ENCODE data around the gene KIF21A. TPM values are rescaled to one million over a fixed set of nuclear protein-coding genes. Genes with fewer than 3 reads are reported as not detected.

Gene KIF21A
- total RNA-seq, 1 experiment from 2014 or later, result 29.1 TPM

GRCh38 chr12:39392154-39392925 lies 50.6 kb downstream of the KIF21A start:
- DNase-seq (ENCODE audit: low read depth, low spot score) (no peak), ATAC-seq (no peak)
- Histone ChIP-seq H3K9me3 (ENCODE audit: control insufficient read depth in 1 of 2, insufficient read depth in 1 of 2, low read depth in 1 of 2, low read length in 2 of 2) (no peaks in the 10 kb centered on the region), H3K9ac (ENCODE audit: low read length) (no peak overlapping the region), H3K36me3 (ENCODE audit: control insufficient read depth in 1 of 2, insufficient read depth in 2 of 2, low read length in 2 of 2) (no peaks in the 10 kb centered on the region), H2AFZ (ENCODE audit: low read depth, low read length, poor library complexity, severe bottlenecking) (no peak overlapping the region), H3K27ac (ENCODE audit: low read depth, low read length) (no peak overlapping the region), H3K9me2 (ENCODE audit: insufficient read depth) (no peaks in the 10 kb centered on the region), H3K4me3 (replicated peaks in 1 of 2; ENCODE audit: low read depth in 1 of 2, low read length in 2 of 2) (no peak overlapping the region), H3K4me2 (ENCODE audit: low read length) (no peak overlapping the region), H3K4me1 (ENCODE audit: control insufficient read depth in 1 of 2, insufficient read depth in 2 of 2, low read length in 2 of 2) (no peaks in the 10 kb centered on the region), H3K79me2 (ENCODE audit: insufficient read depth, low read length) (0 out of 2 replicates have a peak, but pooled peaks cover 3% of the 10 kb centered on the region), H4K20me1 (ENCODE audit: insufficient read depth) (no peaks in the 10 kb centered on the region), H3K27me3 (ENCODE audit: insufficient read depth, low read length) (no peaks in the 10 kb centered on the region)
- ChIA-PET RAD21 (ENCODE audit: low non-redundant PET in 1 of 2, low total read pairs in 2 of 2, uncharacterized antibody in 2 of 2, unreplicated experiment in 2 of 2) (no interaction called here), POLR2A (no interaction called here), CTCF (no interaction called here)
- no TSS peak for BruUV-seq (replicated peaks)
- no peak for TF ChIP-seq MAX (IDR thresholded peaks at IDR 0.05)
- no peak for TF ChIP-seq SRF (IDR thresholded peaks at IDR 0.05; ENCODE audit: low read depth)
- TF ChIP-seq TCF7L2 (IDR thresholded peaks at IDR 0.05; ENCODE audit: borderline replicate concordance, extremely low read depth, insufficient read depth, insufficient read length), result no peak
- TF ChIP-seq ATF3 (IDR thresholded peaks at IDR 0.05), result no peak
- TF ChIP-seq YY1 (IDR thresholded peaks at IDR 0.05; ENCODE audit: extremely low read depth, insufficient replicate concordance, low read depth, low read length), result no peak
- no peak for TF ChIP-seq ZFX (IDR thresholded peaks at IDR 0.05)
- TF ChIP-seq EGR1 (IDR thresholded peaks at IDR 0.05; ENCODE audit: low read depth), result no peak
- intact Hi-C loops (cut with micrococcal nuclease), result no loop called here

- no peaks in the 10 kb centered on the region for H3K79me2 ChIP-seq (ENCODE audit: insufficient read depth, low read length)
- CTCF ChIA-PET, result no interaction called here
- no peaks in the 10 kb centered on the region for H3K9me3 ChIP-seq (ENCODE audit: control insufficient read depth in 1 of 2, insufficient read depth in 1 of 2, low read depth in 1 of 2, low read length in 2 of 2)
- no peak overlapping the region for H3K4me3 ChIP-seq (replicated peaks in 1 of 2; ENCODE audit: low read depth in 1 of 2, low read length in 2 of 2)
- DNase-seq (ENCODE audit: low read depth, low spot score), result no peak
- no peak overlapping the region for H3K27ac ChIP-seq (ENCODE audit: low read depth, low read length)
- no peaks in the 10 kb centered on the region for H3K36me3 ChIP-seq (ENCODE audit: control insufficient read depth in 1 of 2, insufficient read depth in 2 of 2, low read length in 2 of 2)
- no peak for TF ChIP-seq ZBTB33 (IDR thresholded peaks at IDR 0.05; ENCODE audit: extremely low read depth, insufficient replicate concordance, low read length)
- no peak for TF ChIP-seq TCF7L2 (IDR thresholded peaks at IDR 0.05; ENCODE audit: borderline replicate concordance, extremely low read depth, insufficient read depth, insufficient read length)
- no peak for TF ChIP-seq EGR1 (IDR thresholded peaks at IDR 0.05; ENCODE audit: low read depth)
- TF ChIP-seq POLR2A (IDR thresholded peaks at IDR 0.05; ENCODE audit: borderline replicate concordance, extremely low read depth, insufficient read depth, insufficient read length), result no peak
- no peak for TF ChIP-seq SIN3A (IDR thresholded peaks at IDR 0.05; ENCODE audit: low read depth)
- TF ChIP-seq RAD21 (IDR thresholded peaks at IDR 0.05; ENCODE audit: low read depth), result no peak
- no peak for TF ChIP-seq YY1 (IDR thresholded peaks at IDR 0.05; ENCODE audit: extremely low read depth, insufficient replicate concordance, low read depth, low read length)
- TF ChIP-seq ZFX (IDR thresholded peaks at IDR 0.05), result no peak
- TF ChIP-seq ATF3 (IDR thresholded peaks at IDR 0.05), result no peak
- RAD21 ChIA-PET (ENCODE audit: low non-redundant PET in 1 of 2, low total read pairs in 2 of 2, uncharacterized antibody in 2 of 2, unreplicated experiment in 2 of 2), result no interaction called here
- POLR2A ChIA-PET, result no interaction called here
- intact Hi-C loops (cut with micrococcal nuclease), result no loop called here
- H3K27me3 ChIP-seq (ENCODE audit: insufficient read depth, low read length), result no peaks in the 10 kb centered on the region
- no peak overlapping the region for H3K9ac ChIP-seq (ENCODE audit: low read length)
- H4K20me1 ChIP-seq (ENCODE audit: insufficient read depth), result no peaks in the 10 kb centered on the region
- no peaks in the 10 kb centered on the region for H3K9me2 ChIP-seq (ENCODE audit: insufficient read depth)
- no peak overlapping the region for H3K4me2 ChIP-seq (ENCODE audit: low read length)
- no peak overlapping the region for H2AFZ ChIP-seq (ENCODE audit: low read depth, low read length, poor library complexity, severe bottlenecking)
- H3K4me1 ChIP-seq (ENCODE audit: control insufficient read depth in 1 of 2, insufficient read depth in 2 of 2, low read length in 2 of 2), result no peaks in the 10 kb centered on the region
- no peak for ATAC-seq
- no TSS peak for BruUV-seq (replicated peaks)
These were observed 52.2 kb downstream of the KIF21A start for GRCh38 chr12:39390752-39391151.

Data from HCT116 (cell line).